Activated CD4-positive, alpha-beta T cell treated with anti-CD3 and anti-CD28 coated beads, Interleukin-2, Interleukin-6, amounts not matched to agents 100 ng/mL and 50 ng/mL, durations not matched to agents 16 hours and 8 hours (primary cell): Measurements from ENCODE around the gene KSR1.

ENCODE experiments used
- DNase-seq: peaks from one replicate; pipeline ENCODE4 v3.0.0-alpha.2; 2020

Gene KSR1

DNA sequence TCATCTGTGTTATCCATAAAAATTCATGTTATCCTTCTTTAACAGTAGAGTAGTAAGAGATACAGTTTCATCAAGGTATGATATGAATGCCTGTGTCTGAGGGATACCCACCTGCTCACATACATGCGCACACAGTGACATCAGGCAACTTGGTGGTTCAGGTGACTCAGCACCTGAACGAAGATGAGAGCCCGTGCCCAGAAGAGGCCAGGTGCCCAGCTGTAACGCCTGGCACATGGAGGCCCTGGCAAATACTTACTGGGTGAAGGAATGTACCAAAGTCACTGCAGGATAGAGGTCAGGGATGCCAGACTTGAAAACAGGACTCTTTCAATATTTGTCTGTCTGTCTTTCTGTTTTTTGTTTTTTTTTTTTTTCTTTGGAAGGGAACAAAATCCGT, 102.1 kb downstream of the KSR1 start:
- DNase-seq: no peak

DNA sequence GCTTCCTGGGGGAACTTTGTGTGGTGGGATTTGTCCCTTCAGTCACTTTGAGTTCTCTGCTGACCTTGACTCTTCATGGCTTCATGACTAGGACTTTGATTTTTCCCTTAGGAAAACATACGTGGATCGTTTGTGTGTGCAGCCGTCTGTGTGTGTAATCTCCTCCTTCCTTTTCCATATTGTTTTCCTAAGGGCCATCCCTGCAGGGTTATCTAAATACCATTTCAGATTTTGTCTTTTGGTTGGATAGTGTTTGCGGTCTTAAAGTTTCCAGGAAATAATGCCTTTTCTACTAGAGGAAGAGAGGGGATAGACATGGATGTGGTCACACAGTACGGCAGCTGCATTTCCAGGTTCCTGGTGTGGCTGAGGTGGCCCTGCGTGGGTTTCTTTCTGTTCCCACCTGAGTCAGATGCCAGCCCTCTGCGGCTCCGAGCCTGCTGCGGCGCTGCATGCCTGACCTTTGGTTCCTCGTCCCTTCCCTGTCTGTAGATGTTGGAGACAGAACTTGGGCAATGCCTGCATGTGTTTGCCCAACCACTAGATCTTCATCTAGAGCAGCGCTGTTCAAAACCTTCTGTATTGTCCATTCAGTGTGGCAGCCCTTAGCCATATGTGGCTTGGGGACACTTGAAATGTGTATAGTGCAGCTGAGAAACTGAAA, 102.7 kb downstream of the KSR1 start:
- DNase-seq: no peak

DNA sequence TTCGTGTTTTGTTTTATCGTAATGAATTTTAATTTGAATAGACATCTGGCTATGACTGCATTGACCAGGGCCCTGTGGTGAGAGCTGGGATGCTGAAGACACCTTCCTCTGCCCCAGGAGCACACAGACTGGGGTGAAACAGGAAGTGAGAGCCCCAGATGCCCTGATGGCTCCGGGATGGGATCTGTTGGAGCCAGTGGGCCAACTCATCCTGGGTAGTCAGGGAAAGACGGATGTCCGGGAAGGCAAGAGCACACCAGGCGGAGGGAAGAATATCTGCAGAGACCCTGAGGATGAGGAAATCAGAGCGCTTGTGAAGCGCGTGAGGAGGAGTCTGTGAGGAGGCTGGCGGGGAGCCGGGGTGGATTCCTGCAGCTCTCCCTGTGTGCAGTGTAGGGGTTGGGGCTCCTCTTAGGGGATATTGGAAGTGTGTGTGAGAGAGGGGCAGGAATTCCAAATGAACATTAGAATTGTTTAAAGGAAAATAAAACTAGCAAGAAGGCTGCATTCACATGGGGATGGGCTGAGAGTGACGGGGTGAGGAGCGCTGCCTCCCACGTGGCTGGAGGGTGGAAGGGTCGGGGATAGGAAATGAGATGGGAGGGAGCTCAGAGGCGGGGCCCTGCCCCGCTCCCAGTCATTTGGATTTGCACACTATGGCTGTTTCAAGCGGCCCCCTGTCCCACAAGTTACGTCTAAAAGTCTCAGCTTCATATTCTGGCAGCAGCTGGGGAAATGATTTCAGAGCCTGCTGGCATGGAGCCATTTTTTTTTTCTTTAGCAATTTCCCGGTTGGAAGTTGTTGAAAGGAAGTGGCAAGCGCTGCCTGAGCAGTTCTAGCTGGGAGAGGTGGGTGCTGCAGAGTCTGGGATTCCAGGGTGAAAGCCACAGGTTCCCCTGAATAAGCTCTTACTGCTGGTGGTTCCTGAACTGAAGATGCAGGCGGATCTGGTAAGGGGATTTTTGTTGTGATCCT, 103.5 kb downstream of the KSR1 start:
- no peak for DNase-seq

DNA sequence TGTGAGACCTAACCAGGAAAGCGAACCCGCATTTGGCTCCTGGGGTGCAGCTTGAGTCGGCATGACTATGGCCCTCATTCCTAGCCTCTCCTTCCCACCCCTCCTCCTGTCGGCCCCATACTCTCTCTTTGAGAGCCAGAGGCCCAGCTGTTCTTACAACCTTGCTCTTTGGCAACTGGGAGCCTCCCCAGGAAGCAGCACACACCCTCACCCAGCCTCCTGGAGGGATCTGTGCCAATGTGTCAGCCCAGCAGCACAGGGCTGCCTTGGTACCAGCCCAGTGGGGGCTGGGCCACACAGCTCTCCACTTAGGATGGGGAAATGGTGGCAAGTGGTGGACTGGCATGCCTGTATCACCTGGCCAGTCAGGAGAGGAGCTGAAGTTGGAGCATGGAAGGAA, 104.4 kb downstream of the KSR1 start:
- DNase-seq: no peak

DNA sequence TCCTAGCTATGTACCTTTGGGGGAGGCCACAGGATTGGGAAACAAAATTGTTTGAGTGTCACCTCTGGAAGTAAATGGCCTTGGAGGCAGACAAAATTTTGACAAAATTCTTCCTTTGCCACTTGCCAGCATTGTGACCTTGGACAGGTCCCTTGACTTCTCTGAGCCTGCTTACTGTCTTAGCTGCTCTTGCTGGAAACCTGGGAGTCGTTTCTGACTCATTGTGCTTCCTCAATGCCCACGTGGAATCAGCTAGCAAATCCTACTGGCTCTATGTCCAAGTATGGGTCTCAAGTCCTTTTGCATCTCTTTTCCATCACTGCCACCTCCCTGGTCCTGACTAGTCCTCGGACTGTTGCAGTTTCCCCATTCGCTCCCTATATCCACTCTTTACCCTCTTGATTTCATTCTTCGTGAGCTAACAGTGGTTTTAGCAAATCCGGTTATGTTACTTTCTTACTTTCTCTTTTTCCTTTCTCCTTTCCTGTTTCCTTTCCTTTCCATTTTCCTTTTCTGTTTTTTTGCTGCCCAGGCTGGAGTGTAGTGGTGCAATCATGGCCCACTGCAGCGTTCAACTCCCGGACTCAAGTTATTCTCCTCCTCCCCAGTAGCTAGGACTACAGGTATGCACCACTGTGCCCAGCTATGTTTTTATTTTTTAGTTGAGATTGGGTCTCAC, 106.7 kb downstream of the KSR1 start:
- no peak for DNase-seq

DNA sequence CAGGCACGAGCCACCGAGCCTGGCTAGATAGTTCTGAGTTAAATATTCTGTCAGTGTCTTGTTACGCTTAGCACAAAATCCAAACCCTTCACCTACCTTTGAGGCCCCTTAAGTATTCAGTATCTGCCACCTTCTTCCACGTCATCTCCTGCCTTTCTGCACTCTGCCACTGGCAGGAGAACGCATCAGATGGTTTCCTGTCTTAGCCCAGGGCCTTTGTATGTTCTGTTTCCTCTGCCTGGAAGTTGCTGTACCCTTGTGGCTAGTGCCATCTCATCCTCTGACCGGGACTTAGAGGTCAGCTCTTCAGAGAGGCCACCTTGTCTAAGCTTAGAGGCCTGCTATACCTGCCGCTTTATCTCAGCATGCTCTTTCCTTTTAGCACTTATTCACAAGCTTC, 107.3 kb downstream of the KSR1 start:
- peak; percentile 36 for DNase-seq

DNA sequence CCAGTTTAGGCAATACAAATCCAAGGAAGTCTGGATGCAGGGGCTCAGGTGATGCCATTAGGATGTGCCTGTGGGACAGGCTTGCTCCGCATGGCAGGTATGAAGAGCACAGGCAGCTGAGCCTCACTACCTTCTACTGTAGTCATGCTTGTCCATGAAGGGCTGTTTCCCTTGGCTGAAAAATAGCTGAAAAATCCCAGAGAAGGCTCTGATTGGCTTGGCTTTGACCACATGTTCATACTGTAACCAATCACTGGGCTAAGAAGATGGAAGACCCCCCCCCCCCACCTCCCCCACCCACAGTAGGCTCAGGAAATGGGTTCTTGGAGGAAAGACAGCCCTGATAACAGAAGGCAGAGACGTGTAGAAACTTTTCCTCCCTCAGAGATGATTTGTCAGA, 108.2 kb downstream of the KSR1 start:
- DNase-seq: no peak

DNA sequence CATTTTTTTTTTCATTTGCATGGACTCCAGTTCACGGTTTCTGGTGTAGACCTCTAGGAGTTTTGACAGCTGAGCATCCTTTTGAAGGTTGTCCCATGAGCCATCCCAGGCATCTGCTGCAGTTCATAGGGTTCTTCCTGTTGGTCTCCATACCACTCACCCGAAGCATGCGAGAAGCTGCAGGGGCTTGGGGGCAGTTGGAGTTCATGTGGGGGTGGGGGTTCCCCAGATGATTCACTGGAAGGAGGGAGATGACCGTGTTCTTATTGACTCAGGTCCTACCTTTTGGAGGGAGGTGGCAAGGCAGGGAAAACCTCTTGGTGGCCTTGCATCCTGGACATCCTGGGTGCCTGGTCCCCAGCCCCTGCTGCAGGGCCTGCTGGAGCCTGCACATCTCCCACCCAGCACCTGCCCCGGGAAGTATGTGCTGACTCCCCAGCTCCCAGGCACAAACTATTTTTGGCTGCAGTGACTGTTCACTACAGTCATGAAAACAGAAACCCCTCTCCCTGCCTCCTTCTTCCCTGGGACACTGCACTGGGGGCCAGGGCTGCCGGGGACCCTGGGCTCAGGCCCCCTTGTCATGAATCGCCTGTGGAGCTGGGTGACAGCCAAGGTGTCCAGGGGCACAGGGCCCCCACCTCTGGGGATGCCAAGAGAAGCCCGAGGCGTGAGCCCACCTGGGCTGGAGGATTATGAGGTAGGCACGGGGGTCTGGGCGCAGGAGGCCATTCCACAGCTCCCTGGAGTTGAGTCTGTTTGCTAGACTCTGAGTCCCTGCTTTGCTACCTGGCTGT, 109.8 kb downstream of the KSR1 start:
- DNase-seq: peak; percentile 53

DNA sequence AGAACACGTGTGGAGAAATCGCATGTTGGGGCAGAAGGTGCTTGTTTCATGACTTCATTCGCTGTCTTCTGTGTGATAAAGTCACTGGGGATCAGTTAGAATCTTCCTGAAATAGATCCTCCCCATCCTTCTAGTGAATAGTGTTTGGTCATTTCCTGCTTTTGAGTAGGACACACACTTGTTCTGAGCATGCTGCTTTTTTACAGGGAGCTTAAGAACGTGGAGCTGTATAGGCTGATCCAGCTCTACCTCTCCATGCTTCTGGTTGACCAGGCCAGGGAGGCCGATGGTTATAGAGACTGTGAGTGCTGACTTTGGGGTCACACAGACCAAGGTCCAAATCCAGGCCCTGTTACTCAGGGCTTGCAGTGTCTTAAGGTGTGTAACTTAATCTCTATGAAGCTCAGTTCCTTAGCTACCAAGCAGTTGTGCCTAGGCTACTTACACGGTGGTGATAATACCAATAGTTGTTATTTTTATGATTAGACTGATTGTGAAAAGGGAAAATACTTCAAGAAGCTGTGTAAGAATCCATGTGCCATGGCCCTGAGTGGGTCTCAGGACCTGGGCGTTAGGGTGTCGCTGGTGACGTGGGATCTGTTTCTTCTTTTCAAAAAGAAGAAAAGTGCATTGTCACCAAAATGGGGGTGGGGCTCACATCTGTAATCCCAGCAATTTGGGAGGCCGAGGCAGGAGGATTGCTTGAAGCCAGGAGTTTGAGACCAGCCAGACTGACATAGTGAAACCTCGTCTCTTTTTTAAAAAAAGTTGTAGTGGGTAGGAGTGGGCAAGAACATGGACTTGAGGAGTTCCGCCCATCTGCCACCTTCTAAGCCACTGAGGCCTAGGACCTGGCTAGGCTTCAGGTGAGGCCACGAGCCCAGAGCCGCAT, 110.7 kb downstream of the KSR1 start:
- no peak for DNase-seq

DNA sequence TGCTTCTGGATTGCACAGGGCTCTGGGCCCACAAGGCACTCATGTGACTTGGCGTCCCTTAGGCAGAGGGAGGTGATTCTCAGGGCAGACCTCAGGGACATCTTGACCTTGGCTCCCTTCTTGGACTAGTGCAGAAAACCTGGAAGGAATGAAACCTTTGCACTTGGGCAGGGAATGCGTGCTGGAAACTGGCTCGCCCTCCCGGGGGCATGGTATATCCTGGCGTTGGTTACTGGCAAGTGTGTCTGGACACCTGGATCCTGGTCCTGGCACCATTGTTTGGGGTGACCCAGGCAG, 111.3 kb downstream of the KSR1 start:
- DNase-seq: no peak

DNA sequence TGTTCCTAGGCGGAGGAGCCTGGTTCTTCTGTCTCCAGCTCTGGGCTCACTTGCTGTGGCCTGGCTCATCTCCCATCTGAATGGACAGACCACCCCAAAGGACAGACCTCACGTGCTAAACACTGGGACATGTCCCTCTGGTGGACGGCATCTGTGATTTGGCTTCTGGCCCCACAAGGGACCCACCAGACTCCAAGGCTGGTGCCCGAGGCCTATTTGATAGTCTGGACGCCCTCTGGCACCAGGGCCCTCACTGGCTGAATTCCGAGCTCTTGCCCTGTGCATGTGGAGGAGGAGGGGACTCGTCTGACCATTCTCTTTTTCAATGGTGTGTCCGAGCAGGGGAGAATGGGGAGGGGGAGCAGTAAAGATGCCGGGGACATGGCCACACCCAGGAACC, 112.0 kb downstream of the KSR1 start:
- no peak for DNase-seq

DNA sequence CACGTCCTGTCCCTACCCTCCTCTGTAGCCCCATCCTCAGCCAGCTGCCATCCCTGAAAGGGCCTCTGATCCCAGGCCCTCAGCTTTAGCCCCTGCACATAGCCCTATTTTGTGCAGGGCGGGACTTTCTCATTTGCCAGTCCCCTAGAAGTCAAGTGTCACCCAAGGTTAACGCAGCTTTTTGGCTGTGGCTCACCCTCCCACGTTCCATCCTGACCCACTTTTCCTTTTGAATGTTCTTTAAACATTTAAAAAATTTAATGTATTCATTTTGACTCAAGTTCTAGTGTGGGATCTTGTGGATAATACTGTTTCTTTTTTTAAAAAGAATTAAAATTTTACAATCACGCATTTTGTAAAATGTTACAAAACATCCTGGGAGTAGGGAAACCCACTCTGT, 112.6 kb downstream of the KSR1 start:
- DNase-seq: no peak

DNA sequence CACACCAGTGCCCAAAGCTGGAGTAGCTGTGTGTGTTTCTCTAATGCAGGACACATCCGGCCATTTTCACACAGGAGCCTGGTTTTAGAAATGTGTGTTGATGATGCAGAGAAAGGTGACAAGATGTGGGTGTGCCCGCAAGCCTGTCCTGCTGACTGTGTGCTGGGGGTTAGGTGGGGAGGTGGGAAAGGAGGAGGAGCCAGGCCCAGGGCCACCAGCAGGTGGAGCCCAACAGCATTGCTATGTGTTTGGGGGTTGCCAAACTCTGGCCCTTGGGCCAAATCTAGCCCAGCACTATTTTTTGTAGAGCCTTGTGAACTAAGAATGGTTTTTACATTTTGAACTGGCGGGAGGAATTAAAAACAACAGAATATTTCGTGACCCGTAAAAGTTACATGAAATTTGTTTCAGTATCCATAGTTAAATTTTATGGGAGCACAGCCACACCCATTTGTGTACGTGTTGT, 113.0 kb downstream of the KSR1 start:
- DNase-seq: peak; percentile 75

DNA sequence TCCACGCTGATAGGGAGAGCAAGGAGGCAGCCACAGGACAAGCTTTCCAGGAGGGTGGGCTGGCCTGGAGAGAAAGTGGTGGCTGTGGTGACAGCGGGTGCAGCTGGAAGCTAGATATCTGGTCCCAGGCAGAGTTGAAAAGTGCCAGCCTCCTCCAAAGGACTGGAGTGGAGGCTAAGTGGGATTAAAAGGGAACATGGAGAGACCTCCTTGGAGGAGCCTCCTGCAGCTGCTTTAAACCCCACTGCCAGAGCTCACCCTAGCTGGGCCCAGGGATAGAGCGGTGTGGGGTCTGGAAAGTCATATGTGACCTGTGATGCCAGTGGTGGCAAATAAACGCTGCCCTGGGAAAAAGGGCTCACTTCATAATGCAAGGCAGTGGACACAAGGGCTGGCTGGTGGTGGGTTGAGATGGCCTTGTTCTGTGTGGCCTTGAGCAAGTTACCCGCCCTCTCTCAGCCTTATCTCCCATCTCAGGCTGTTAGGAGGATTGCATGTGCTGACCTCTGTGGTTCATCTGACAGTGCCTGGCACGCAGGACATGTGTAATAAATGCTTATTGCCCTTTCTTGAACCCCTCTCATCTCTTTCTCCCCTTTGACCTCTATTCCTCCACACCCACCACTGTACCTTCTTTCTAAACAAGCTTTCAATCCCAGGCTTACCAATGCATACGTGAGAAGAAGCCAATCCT, 113.8 kb downstream of the KSR1 start:
- no peak for DNase-seq

DNA sequence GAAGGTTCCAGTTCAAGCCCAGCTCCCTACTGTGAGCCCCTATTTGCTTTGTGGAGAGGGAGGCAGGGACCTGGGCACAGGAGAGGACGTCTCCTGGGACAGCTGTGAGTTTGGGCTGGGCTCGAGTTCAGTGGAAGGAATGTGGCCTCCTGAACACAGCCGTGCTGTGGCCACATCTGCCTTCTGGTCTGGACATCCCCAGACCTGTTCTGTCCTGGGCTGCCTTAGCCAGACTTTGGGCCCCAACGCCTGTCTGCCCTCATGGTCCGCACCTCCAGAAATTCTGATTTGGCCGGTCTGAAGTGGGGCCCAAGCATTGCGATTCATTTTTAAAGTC, 114.3 kb downstream of the KSR1 start:
- no peak for DNase-seq

DNA sequence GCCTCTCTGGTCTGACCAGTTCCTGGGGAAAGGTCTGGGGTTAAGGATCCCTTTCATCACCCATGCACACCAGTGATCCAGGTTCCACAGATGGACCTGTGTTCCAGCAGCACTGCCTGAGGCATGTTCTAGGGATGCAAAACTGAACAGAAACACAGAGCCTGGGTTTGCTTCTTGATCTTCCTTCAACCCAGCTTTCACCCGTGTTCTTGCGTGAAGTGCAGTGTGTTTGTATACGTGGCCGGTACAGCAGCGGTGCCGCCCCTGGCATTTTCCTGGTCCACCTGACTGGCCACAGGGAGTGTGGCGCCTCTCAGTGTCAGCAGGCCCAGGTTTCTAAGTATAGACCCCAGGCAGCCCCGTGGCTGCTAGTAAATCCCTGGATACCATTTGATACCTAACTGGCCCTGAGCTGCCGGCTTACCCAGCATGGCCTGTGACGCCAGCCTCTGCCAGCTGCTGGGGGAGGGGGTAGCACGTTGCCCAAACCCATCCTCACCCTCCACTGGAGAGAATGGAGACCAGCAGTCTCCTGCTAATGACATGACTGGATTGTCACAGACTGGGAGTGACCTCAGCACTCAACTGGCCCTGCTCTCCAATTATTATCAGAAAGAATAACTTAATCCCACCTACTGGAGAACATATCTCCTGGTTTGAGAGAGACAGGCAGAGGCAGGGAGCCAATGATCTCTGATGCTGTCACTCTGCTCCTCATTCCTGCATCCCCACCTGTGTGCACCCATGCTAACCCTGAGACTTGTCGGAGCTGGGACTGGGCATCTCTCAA, 115.5 kb downstream of the KSR1 start:
- DNase-seq: no peak

DNA sequence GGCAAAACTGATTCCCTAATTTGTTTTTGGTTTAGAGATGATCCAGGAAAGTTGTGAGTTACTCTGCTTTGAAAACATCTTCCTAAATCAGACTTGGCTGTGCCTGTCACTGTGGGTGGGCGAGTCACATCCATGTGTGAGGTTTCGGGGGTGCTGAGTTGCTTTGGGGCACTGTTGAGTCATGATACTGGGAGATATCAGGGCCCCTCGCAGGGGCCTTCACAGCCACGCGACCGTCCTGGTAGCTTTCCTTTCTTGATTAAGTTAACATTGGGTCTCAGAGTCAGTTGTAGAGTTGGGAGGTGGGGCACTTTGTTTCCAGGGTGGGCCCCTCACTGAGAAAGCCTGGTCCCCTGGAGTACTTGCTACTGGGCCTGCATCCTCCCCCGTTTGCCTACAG, 116.4 kb downstream of the KSR1 start:
- DNase-seq: peak; percentile 55

DNA sequence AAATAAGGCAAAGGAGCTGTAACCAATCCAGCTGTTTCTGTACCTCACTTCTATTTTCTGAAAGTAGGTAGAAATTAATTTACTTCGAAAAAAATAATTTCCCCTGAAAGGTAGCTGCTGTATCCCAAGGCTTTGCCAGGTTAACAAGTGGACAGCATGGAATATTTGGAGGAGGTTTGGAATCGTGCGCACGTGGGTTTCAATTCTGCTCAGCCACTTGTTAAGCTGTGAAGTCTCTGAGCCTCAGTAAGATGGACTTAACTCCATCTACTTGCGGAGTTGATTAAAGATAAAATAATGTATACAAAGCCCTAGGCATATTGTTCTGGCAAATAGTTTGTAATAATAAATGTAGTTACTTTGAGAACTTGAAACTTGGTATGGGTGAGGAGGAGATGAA, 117.3 kb downstream of the KSR1 start:
- DNase-seq: no peak

DNA sequence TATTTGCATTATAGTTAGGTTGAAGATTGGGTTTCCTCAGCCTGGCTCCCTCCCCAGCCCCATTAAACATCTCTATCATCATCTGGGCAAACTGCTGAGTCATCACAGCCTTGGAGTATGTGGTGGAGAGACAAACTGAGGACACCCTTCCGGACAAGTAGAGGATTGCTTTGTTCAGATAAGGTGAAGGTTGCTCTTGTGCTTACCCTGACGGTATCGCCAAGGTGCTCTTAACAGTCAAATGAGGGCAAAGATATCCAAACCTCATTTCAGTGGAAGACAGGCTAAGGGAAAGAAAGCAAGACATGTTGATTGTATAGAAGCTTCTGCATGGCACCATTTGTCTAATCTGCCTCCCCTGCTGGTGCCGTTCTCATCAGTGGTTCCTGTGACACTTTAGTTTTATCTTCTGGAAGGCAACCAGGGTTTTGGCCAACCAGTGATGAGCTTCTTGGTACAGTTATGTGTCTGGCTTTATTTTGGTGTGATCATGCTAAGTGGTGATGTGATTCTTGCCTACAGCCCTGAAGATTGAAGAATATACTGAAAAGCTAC, 117.8 kb downstream of the KSR1 start:
- peak; percentile 47 for DNase-seq
